Activated naive CD8-positive, alpha-beta T cell treated with anti-CD3 and anti-CD28 coated beads, Interleukin-2, amount 50 U/mL, for 24 hours (primary cell): ENCODE results near the gene NUDT4.
"Not testable (repeated sequence)": the region's sequence is repeated elsewhere in the genome, so short reads cannot be mapped to it uniquely, and the experiment has no call there.

Experiments used
- ATAC-seq: fragments of 150-1000 bp; cut with Tn5 transposase; one replicate; pipeline ENCODE4 v1.10.0; 2021
- DNase-seq: peaks from one replicate; pipeline ENCODE4 v3.0.0; 2021
- H3K27ac Mint-ChIP-seq: one replicate; pipeline ENCODE4 v1.8.0; 2021; ENCODE audit warnings: mild to moderate bottlenecking, mixed read lengths
- H3K27me3 Mint-ChIP-seq: one replicate; pipeline ENCODE4 v1.8.0; 2021; ENCODE audit warnings: mixed read lengths
- H3K36me3 Mint-ChIP-seq: one replicate; pipeline ENCODE4 v1.8.0; 2021; ENCODE audit warnings: low read depth, mixed read lengths
- H3K4me1 Mint-ChIP-seq: one replicate; pipeline ENCODE4 v1.8.0; 2021; ENCODE audit warnings: mixed read lengths
- H3K4me3 Mint-ChIP-seq: one replicate; pipeline ENCODE4 v1.8.0; 2021; ENCODE audit warnings: mild to moderate bottlenecking, moderate library complexity, mixed read lengths
- H3K9me3 Mint-ChIP-seq: one replicate; pipeline ENCODE4 v1.8.0; 2021; ENCODE audit warnings: mixed read lengths

Gene NUDT4

GRCh38 chr12:93422050-93422449 lies 44.3 kb downstream of the NUDT4 start:
- no peak for ATAC-seq
- Mint-ChIP-seq H3K27me3 (no peaks in the 10 kb centered on the region), H3K4me1 (peaks cover 93% of the 10 kb centered on the region), H3K4me3 (no peak overlapping the region), H3K9me3 (no peaks in the 10 kb centered on the region), H3K27ac (peak overlapping the region; percentile 48), H3K36me3 (peaks cover 6% of the 10 kb centered on the region)
- DNase-seq = no peak

- H3K36me3 Mint-ChIP-seq = peaks cover 14% of the 10 kb centered on the region
- no peaks in the 10 kb centered on the region for H3K27me3 Mint-ChIP-seq
- H3K4me1 Mint-ChIP-seq = peaks cover 93% of the 10 kb centered on the region
- no peaks in the 10 kb centered on the region for H3K9me3 Mint-ChIP-seq
- H3K4me3 Mint-ChIP-seq = no peak overlapping the region
- DNase-seq = no peak
- ATAC-seq = no peak
- H3K27ac Mint-ChIP-seq = peak overlapping the region; percentile 51
Measured at GRCh38 chr12:93425736-93426411, 48.1 kb downstream of the NUDT4 start.

GRCh38 chr12:93426412-93426805 lies 48.7 kb downstream of the NUDT4 start:
- no peak for DNase-seq
- no peaks in the 10 kb centered on the region for H3K9me3 Mint-ChIP-seq
- peaks cover 92% of the 10 kb centered on the region for H3K4me1 Mint-ChIP-seq
- H3K36me3 Mint-ChIP-seq = peaks cover 17% of the 10 kb centered on the region
- no peaks in the 10 kb centered on the region for H3K27me3 Mint-ChIP-seq
- no peak overlapping the region for H3K4me3 Mint-ChIP-seq
- ATAC-seq = peak; percentile 37
- peak overlapping the region; percentile 51 for H3K27ac Mint-ChIP-seq

- Mint-ChIP-seq H3K9me3 (no peaks in the 10 kb centered on the region), H3K27ac (no peak overlapping the region), H3K4me1 (peaks cover 89% of the 10 kb centered on the region), H3K36me3 (peaks cover 18% of the 10 kb centered on the region), H3K4me3 (no peak overlapping the region), H3K27me3 (no peaks in the 10 kb centered on the region)
- DNase-seq (no peak), ATAC-seq (no peak)
Measured at GRCh38 chr12:93427779-93428564, 50.2 kb downstream of the NUDT4 start.

- H3K9me3 Mint-ChIP-seq = no peaks in the 10 kb centered on the region
- H3K27ac Mint-ChIP-seq = no peak overlapping the region
- peaks cover 21% of the 10 kb centered on the region for H3K36me3 Mint-ChIP-seq
- H3K4me1 Mint-ChIP-seq = peaks cover 89% of the 10 kb centered on the region
- DNase-seq (no peak), ATAC-seq (no peak)
- H3K27me3 Mint-ChIP-seq = no peaks in the 10 kb centered on the region
- no peak overlapping the region for H3K4me3 Mint-ChIP-seq
Measured at GRCh38 chr12:93429448-93429847, 51.7 kb downstream of the NUDT4 start.

- no peak overlapping the region for H3K27ac Mint-ChIP-seq
- H3K4me1 Mint-ChIP-seq = peaks cover 87% of the 10 kb centered on the region
- peaks cover 21% of the 10 kb centered on the region for H3K36me3 Mint-ChIP-seq
- no peak for ATAC-seq
- no peak overlapping the region for H3K4me3 Mint-ChIP-seq
- DNase-seq = no peak
- no peaks in the 10 kb centered on the region for H3K27me3 Mint-ChIP-seq
- H3K9me3 Mint-ChIP-seq = no peaks in the 10 kb centered on the region
Measured at GRCh38 chr12:93429852-93430251, 52.1 kb downstream of the NUDT4 start.

- DNase-seq (no peak), ATAC-seq (no peak)
- Mint-ChIP-seq H3K4me3 (no peak overlapping the region), H3K9me3 (no peaks in the 10 kb centered on the region), H3K4me1 (peaks cover 87% of the 10 kb centered on the region), H3K27ac (no peak overlapping the region), H3K36me3 (peaks cover 21% of the 10 kb centered on the region), H3K27me3 (no peaks in the 10 kb centered on the region)
Measured at GRCh38 chr12:93430280-93430679, 52.6 kb downstream of the NUDT4 start.

- not testable (repeated sequence) for ATAC-seq, H3K27me3 Mint-ChIP-seq, DNase-seq, H3K4me3 Mint-ChIP-seq, H3K27ac Mint-ChIP-seq, H3K9me3 Mint-ChIP-seq
- Mint-ChIP-seq H3K4me1 (peaks cover 87% of the 10 kb centered on the region), H3K36me3 (peaks cover 21% of the 10 kb centered on the region)
Measured at GRCh38 chr12:93432031-93432430, 54.3 kb downstream of the NUDT4 start.

GRCh38 chr12:93434256-93434865 lies 56.6 kb downstream of the NUDT4 start:
- Mint-ChIP-seq H3K36me3 (peaks cover 26% of the 10 kb centered on the region), H3K9me3 (no peaks in the 10 kb centered on the region), H3K27ac (no peak overlapping the region), H3K4me1 (peaks cover 87% of the 10 kb centered on the region), H3K27me3 (no peaks in the 10 kb centered on the region), H3K4me3 (no peak overlapping the region)
- DNase-seq = no peak
- no peak for ATAC-seq

GRCh38 chr12:93438266-93439050 lies 60.7 kb downstream of the NUDT4 start:
- no peaks in the 10 kb centered on the region for H3K27me3 Mint-ChIP-seq
- H3K4me3 Mint-ChIP-seq = peak overlapping the region; percentile 89
- ATAC-seq = no peak
- peak overlapping the region; percentile 63 for H3K27ac Mint-ChIP-seq
- DNase-seq = no peak
- peaks cover 22% of the 10 kb centered on the region for H3K36me3 Mint-ChIP-seq
- H3K9me3 Mint-ChIP-seq = no peaks in the 10 kb centered on the region
- H3K4me1 Mint-ChIP-seq = peaks cover 82% of the 10 kb centered on the region

GRCh38 chr12:93440043-93440835 lies 62.5 kb downstream of the NUDT4 start:
- DNase-seq (no peak), ATAC-seq (no peak)
- no peaks in the 10 kb centered on the region for H3K27me3 Mint-ChIP-seq
- no peaks in the 10 kb centered on the region for H3K9me3 Mint-ChIP-seq
- peaks cover 18% of the 10 kb centered on the region for H3K36me3 Mint-ChIP-seq
- H3K4me3 Mint-ChIP-seq = peak overlapping the region; percentile 89
- H3K27ac Mint-ChIP-seq = peak overlapping the region; percentile 95
- H3K4me1 Mint-ChIP-seq = peaks cover 70% of the 10 kb centered on the region

GRCh38 chr12:93441081-93441616 lies 63.4 kb downstream of the NUDT4 start:
- no peaks in the 10 kb centered on the region for H3K27me3 Mint-ChIP-seq
- peak overlapping the region; percentile 89 for H3K4me3 Mint-ChIP-seq
- peak overlapping the region; percentile 95 for H3K27ac Mint-ChIP-seq
- H3K4me1 Mint-ChIP-seq = peaks cover 61% of the 10 kb centered on the region
- no peaks in the 10 kb centered on the region for H3K9me3 Mint-ChIP-seq
- DNase-seq (peak; percentile 49), ATAC-seq (no peak)
- H3K36me3 Mint-ChIP-seq = peaks cover 18% of the 10 kb centered on the region

GRCh38 chr12:93441617-93442410 lies 64.1 kb downstream of the NUDT4 start, which contains the start of gene UBE2N:
UBE2N (minus strand) TSS chr12:93441947; CDS start chr12:93441884, 63 bp downstream.
- Mint-ChIP-seq H3K36me3 (peaks cover 18% of the 10 kb centered on the region), H3K4me1 (peaks cover 55% of the 10 kb centered on the region), H3K4me3 (peak within 1 kb of the TSS; percentile 98), H3K27me3 (no peaks in the 10 kb centered on the region), H3K9me3 (no peaks in the 10 kb centered on the region), H3K27ac (peak within 1 kb of the TSS; percentile 99)
- ATAC-seq (peak; percentile 90), DNase-seq (peak; percentile 97)
